22Rv1 (cell line): ENCODE data around the gene CCR6.

Experiments
- H3K27ac ChIP-seq: fragments of 450-650 bp; 2 replicates; pipeline ENCODE4 v1.5.1; 2017
- ZFX ChIP-seq: fragments of 450-650 bp; IDR thresholded peaks from 2 replicates; pipeline ENCODE4 v1.6.1; 2017; ENCODE audit warnings: antibody characterized with exemption, borderline replicate concordance
- TF ChIP-seq, protein P1 (sequence below): fragments of 450-650 bp; IDR thresholded peaks from 2 replicates; pipeline ENCODE4 v1.5.1; 2017; ENCODE audit warnings: mild to moderate bottlenecking

CCR6 gene

DNA sequence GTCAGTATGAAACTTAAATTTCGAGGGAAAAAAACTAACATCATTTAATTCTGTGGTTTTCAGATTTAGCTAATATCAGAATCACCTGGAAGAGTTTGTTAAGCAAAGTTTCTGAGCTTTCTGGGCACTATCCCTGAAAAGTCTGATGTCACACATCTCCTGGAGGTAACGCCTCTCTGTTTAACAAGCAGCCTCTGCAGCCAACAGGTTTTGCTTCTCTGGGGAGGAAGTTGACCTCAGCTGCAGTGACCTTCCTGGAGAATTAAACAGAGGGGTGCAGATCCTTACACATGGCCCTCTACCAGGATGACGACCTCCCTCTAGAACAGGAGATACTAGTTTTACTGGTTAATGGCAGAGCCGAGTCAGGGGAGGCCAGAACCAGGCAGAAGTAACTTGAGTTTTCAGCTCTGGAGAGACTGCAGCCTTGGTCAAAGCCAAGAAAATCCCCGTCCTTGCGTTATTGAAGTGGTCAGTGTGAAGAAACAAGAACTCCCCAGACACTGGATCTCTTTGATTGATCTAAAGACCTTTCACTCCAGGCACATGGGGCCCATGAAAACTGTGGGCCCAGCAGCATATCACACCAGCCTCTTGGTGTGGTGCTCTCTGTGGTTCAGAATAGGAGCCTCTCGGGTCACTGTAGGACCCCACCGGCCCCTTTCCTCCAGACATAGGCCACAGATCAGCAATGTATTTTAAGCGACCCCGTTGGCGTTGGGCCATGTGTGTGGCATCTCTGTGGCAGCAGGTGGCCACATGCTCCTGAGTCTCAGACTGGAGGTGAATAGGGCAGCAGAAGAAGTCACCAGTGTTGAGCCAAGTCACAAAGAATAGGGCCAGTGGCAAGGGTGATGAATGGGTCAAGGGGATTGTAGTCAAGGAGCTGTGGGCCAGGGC, 33.4 kb upstream of the CCR6 start:
- no peak overlapping the region for H3K27ac ChIP-seq
- TF ChIP-seq ZFX, result no peak
- TF ChIP-seq, protein P1, sequence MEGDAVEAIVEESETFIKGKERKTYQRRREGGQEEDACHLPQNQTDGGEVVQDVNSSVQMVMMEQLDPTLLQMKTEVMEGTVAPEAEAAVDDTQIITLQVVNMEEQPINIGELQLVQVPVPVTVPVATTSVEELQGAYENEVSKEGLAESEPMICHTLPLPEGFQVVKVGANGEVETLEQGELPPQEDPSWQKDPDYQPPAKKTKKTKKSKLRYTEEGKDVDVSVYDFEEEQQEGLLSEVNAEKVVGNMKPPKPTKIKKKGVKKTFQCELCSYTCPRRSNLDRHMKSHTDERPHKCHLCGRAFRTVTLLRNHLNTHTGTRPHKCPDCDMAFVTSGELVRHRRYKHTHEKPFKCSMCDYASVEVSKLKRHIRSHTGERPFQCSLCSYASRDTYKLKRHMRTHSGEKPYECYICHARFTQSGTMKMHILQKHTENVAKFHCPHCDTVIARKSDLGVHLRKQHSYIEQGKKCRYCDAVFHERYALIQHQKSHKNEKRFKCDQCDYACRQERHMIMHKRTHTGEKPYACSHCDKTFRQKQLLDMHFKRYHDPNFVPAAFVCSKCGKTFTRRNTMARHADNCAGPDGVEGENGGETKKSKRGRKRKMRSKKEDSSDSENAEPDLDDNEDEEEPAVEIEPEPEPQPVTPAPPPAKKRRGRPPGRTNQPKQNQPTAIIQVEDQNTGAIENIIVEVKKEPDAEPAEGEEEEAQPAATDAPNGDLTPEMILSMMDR, result no peak

- no peak for TF ChIP-seq ZFX
- TF ChIP-seq, protein P1, result no peak
These were observed 32.7 kb upstream of the CCR6 start for GRCh38 chr6:167090171-167090570.

DNA sequence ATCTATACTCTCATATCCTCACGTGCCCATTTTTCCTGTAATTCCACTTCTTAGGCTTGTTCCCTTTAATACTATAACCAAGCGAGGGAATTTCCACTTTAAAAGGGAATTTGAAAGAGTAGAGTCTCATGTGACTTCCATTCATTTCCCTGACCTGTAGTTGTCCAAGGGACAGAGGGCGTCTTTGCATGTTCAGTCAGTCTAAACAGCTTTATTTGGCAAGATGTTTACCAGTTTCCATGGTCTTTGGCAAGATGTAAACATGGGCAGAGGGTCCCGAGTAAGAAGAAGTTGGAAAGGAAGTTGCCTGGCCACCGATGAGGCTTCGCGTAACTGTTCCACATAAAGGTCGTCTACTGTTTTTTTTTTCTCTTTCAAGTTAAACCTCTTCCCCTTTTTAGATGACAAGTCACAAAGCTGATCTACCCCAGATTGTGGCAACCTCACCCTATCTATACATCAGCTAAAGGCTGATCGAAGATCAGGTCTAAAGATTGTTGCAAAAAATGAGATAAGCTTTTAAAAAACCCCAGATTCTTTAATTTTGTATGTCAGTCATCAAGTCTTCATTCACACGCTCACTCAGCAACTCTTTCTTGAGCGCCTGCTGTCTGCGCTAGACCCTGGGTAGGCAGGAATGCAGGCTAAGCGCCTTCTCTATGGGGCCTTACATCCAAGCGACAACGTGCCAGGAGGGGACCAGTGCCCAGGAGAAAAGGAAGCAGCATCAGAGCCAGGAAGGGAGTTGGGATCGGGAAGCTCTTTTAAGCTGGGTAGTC, 31.7 kb upstream of the CCR6 start:
- TF ChIP-seq ZFX, result no peak
- TF ChIP-seq, protein P1, result no peak
- H3K27ac ChIP-seq, result no peak overlapping the region

More at GRCh38 chr6:167090171-167090570, 32.7 kb upstream of the CCR6 start:
- no peak overlapping the region for H3K27ac ChIP-seq

GRCh38 chr6:167091805-167092107, 31.1 kb upstream of the CCR6 start:
- H3K27ac ChIP-seq, result no peak overlapping the region
- TF ChIP-seq ZFX, result no peak
- TF ChIP-seq, protein P1, result no peak

- no peak overlapping the region for H3K27ac ChIP-seq
- TF ChIP-seq, protein P1, result no peak
- TF ChIP-seq ZFX, result no peak
These were observed 30.1 kb upstream of the CCR6 start for GRCh38 chr6:167092672-167093339.

- no peak for TF ChIP-seq ZFX
- TF ChIP-seq, protein P1, result no peak
- H3K27ac ChIP-seq, result no peak overlapping the region
These were observed 29.4 kb upstream of the CCR6 start for GRCh38 chr6:167093406-167093921.
